SW 1271 (cell line): ENCODE results near the gene PCGF2.

Source experiments
- DNase-seq, 2 experiments: peaks; one replicate each; lab custom pipeline; 2025; lab: John Stamatoyannopoulos, UW

Gene PCGF2

DNA sequence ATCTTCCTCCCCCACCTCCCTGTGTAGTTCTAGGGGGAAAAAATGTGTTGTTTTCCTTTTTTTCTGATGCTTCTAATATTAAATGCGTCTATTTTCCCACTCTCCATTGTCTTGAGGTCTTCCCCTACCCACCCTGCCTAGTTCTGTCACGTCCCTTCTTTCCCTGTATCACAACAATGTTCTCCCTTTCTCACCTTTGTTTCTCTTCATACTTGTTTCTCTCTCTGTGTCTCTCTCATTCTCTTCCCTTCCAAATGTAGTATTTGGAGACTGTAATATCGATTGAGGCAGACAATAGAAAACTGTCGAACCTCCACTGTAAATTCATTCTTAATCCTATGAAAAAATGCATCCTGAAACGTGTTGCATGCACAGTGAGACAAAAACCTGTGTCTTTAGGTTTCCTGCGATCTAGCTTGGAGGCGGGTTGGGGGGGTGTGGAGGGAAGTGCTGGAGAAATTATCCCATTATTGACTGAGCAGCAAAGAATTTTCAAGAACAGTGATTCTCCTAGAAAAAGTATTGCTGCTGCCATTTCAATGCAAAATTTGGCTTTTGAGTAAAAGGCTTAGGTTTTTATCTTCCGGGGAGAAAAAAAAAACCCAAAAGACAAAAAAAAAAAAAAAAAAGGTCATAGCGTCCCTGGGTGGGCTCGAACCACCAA lies 3.1 kb upstream of the PCGF2 start:
- DNase-seq: peak in 1 of 2 experiments; percentile 54

DNA sequence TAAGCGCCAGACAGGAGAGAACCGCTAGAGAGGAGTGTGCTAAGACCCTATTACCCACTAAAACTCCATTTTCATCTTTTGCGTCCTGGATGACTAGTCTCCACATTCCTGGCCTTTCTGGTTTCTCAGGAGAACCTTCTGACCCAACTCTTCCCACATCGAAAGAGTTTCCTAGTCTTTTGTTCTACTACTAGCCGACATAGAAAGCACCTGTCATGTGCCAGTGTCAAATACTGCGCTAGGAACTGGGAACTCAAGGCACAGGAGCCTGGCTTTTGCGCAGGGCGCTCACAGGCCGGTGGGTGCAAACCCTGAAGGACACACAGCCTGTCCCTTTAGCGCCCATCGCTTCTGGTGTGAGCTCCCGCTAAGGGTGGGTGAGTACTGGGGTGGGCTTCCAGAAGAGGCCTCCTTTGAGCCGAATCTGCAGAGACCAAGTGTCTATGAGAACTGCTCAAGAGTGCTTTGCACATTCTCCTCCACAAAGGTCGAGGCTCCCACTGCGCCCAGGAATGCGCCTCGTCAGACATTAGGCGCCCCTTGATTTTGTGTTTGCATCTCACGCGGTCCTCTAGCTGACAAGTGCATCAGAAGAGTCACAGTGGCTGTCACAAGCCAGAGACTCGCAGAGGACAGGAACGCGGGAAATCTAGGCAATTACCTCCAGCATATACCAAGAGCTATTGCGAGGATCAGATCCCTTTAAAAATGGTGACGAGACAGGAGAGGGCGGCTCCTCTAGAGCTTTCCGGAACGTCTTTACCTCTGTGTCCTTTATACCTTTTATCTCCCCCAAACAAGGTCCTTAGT lies 2.4 kb upstream of the PCGF2 start:
- DNase-seq: peak in 1 of 2 experiments; percentile 71

DNA sequence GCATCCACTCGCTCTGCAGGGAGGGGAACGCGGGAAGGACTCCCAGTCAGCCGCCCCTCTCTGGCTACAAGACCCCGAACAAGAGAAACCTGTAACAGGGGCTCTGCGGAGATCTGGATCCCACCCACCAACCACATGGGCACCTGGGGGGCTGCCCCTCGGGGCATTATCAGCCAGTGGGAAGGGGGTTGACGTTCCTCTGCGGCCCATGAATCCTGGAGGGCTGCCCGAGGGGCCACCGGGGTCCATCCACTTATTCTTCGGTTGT lies 1.8 kb upstream of the PCGF2 start:
- no peak for DNase-seq

DNA sequence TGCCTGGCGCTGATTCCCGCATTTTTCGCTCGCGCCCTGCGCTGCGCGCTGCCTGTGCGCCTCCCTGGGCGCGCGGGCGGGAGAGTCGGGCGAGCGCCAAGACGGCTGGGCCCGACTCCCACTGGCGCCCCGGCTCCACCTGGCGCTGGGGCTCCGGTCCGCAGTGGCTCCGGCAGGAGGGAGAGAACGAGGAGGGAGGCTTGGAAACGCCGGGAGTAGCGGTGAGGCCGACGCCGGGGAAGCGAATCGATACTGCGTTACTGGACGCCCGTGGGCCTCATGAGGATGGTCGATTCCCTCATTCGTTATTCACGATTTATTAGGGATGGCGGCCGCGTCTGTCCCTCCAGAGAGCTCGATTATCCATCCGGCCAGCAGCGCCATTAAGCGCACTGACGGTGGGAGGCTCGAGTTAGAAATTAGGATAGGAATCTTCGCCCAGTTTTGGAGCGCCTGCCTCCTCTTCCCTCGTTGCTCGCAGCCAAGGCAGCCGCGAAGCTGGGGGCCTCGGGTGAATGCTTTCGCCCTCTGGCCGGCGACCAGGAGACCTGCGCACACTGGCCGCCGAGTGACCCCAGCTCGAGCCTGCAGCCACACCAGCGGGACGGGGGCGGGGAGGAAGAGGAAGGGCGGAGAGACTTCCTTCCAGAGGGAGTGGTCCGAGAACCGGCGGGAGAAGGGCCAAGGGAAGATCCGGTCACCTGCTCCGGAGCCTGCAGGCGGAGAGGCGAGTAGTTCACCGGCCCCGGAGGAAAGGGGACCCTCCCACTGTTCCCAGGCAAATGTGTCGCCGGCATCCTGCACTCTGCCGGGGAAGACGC lies 1.3 kb upstream of the PCGF2 start:
- DNase-seq: peak; percentile 79 to 87

DNA sequence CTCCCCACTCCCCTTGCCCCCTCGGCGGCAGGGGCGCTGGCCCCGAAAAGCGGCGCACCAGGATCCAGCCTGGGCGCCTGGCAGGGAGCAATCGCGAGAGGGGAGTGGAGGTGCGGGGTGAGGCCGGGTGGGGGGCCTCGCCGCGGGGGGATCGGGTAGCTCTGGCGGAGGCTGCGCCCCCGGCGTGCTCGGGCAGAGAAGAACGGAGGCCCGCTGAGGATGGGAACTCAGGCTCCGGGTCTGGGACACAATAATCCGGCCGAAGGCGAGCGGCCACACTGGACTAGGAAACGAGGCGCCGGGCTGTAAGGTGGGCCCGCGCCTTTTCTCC lies 721 bp upstream of the PCGF2 start:
- DNase-seq: no peak

DNA sequence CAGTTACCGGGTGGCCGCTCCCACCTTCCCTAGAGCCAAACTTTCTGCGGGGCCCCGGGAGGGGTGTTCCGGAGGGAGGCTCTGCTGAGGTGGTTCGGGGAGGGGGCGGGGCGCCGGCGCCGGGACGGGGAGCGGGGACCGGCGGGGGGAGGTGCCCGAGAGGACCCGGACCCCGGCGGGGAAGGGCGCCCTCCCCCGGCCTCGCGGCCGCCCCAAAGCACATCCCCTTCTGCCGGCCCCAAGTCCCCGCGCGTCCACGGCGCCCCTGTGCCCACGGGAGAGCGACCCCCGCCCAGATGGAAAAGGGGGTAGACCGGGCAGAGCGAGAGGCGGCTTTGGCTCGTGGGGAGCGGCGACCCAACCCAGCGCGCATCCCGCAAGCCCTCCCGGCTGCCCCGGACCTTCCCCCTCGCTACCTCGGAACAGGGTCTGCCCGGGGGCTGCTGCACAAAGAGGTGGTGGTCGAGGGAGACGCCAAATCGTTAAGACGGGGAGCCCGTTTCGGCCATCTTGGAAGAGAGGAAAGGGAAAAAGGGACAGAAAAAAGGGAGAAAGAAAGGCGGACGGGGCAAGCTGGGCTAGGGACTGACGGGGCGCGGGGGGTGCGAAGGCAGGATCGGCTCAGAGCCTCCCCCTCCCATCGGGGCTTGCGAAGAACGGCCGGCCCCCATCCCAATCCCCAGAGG lies 530 bp downstream of the PCGF2 start:
- peak in 1 of 2 experiments; percentile 21 for DNase-seq

DNA sequence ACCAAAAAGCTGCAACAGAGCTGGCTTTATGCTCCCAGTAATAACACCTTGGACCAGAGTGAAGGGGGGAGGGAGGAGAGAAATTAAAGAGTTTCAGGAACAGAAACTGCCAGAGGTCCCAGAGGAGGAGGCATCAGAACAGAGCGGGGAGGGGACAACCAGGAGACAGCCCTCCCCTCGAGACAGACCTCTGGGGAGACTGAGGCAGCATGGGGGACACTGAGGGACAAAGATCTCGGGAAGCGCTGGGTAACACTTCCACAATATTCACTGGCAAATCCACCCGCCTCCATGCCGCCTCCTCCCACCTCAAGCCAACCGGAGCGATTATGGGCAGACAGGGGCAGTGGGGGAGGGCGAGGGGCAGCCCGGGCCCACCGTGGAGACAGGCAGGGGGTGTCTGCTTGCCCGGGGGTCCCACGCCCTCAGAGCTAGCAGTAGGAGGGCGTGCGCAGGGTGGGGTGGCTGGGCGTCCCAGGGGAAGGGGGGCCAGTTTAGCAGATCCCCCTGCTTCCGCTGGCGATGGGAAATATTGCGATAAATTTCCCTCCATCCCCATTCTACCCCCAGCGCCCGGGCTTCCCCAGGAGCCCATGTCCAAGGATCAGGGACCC lies 1.2 kb downstream of the PCGF2 start:
- no peak for DNase-seq

DNA sequence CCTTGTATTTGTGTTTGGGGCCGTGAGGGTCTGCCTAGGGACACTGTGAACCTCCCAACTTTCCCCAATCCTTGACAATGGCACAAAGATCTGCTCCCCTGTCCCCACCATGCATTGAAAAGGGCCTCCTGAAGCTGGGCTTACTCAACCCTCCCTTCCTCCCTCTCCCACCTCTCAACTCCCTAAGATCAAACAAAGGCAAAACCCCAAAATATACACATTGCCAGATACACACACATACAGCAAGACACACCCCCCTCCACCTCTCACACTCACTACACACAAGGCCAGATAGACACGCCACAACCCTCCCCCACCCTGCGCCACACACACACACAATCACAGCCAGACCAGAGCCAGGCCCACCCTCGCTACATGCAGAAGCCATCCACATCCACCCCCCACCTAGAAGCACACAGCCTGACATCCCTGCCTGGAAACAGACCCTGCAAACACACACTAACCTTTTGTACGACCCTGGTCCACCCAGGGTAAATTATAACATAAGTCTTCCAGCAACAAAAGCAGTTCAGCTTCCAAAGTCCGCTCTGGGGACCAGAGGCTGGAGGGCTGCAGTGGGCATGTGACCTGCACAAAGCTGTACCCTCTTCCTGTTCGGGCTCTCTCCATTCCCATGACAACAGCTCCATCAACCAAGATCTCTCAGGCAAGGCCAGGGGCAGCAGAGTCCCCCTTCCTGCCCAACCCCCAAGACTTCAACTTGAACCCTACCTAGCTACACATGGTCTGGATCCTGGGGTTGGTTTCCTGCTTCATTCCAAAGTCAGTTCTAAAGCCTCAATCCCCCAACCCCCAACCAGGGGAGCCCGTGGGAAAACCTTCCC lies 1.9 kb downstream of the PCGF2 start:
- no peak for DNase-seq

DNA sequence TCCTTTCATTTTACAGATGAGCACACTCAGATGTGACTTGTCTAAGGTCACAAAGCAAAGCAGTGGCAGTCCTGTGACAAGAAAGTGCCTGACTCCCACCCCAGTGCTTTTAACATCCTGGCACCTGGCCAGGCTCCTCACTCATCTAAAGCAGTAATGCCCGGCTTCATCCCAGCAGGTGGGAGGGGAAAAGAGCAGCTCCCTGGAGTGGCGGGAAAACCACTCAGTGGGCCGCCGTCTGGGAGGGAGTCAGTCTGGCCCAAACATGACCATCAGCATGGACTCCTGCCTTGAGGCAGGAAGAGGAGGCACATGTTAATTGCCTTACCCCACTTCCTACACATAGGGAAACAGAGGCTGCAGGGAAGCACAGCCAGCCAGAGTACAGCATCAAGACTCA lies 2.6 kb downstream of the PCGF2 start:
- DNase-seq: no peak

DNA sequence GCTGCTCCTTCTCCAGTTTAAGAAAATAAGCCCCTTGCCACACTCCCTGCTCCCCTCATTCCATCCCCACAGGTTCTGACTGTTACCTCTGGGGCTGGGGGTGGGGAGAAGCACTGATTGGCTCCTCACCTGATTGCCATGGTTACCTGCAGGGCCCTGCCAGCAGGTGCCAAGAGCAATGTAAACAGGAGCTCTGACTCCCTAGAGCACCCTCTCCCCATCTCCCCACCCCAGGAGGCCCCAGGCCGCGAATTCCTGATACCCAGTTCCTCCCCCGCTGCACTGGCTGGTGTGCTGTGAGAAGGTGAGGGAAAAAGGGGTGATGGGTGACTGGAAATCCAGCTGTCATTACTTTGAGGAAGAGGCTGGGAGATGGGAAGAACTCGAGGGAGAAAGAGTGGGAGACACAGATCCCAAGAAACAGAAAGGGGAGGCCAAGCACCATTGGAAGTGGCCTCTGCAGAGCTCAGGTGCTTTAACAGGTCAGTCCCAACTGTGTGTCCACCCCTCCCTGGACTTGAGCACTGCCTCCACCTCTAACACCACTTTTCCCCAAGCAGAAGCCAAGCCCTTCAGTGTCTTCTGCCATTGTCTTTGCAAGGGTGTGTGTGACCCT lies 4.5 kb downstream of the PCGF2 start:
- DNase-seq: no peak

DNA sequence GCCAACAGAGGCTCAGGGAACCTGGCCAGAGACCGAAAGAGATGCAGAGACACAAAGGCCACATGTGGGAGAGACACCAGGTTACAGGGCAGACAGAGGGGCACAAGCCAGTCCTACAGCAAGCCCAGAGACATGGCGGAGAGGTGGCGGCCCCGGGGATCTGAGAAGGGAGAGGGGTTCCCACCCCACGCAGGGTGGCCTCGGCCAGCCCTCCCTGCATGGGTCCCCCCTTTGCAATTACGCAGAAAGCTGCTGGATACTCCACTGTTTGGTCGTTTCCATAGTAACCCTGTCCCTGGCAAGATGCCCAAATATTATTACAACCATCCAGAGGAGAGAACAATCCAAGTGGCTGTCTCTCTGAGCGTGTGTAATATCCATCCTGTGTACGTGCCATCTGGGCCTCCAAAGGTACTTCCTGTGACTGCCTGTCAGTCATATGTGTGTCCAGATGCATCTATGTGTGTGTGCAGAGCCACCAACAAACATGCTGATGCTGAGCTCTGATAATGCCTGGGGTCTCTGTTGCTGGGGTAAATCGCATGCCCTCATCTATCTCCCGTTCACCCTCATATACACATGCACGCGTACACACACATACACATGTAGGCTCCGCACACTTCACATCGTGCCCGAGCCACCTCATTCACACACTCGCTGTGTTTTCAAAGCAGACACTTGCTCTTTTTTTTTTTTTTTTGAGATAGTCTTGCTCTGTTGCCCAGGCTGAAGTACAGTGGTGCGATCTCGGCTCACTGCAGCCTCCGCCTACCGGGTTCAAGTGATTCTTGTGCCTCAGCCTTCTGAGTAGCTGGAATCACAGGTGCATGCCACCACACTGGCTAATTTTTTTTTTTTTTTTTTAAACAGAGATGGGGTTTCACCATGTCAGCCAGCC lies 5.5 kb downstream of the PCGF2 start:
- peak in 1 of 2 experiments; percentile 37 for DNase-seq

DNA sequence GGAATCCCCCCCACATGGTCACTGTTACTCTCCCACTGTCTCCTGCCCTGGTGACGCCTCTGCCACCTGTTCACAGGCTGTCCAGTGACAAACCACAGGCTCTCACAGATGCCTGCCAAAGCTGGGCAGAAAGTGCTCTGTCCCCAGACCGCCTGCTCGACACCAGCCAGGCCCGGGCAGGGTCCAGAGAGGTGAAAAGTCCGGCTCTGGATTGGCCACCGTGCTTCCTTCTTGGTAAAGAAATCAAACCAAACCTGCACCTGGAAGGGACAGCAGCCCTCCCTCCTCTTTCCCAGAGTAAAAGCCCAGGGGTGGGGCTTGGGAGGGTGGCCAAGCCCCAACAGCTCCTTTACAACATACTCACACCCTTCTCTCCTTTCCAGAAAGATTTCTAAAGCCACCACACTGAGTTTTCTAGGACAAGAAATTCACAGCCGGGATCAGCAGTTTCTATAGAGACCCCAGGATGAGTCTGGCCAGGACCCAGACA lies 6.2 kb downstream of the PCGF2 start:
- DNase-seq: no peak

DNA sequence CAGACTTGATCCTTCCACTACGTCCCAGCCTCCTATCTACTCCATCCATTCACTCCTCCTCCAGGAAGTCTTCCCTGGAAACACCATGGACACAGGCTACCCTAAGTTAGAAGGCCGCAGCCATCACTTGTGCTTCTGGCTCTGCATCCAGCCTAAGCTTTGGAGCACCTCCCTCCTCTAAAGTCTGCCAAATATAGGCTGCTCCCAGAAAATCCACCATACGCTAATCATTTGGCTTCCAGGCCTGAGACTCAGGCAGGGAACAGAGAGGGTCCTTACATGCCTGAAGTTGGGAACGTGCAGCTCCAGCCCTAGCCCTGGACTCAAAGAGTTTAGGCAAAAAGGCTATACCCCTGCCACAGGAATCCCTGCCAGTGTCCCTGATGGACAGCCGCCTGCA lies 6.7 kb downstream of the PCGF2 start:
- DNase-seq: no peak

DNA sequence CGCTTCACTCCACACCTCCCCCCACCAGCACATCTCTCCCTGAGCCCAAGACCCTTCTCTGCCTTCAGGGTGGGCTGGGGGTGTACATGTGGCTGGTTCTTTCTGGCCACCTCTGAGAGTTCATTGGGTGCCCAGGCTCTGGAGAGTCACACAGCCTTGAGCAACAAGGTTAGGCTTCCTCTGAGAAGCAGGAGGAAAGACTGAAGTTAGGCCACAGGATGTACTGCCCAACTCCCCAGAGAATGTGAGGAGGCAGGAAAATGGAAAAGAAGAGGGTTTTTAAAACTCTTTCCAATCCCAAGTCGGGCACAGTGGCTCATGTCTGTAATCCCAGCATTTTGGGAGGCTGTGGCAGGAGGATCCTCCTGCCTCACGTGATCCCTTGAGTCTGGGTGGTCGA lies 7.3 kb downstream of the PCGF2 start:
- no peak for DNase-seq

DNA sequence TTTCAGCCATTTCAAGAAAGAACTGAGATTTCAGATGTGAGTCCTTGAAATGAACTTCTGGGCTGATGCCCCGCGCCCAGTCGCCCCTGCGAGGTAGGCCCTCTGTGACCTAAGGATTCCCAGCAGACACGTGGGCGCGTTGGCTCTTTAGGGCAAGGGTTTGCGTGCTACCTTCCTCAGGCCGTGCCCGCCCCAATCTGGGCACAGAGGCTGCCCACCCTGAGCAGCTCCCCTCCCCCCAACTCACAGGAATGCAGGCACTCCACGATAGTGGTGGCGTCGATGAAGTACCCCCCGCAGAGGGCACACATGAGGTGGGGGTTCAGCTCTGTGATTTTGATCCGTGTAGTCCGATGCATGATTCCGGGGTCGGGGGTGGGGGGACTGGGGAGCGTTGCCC lies 8.1 kb downstream of the PCGF2 start:
- DNase-seq: no peak

DNA sequence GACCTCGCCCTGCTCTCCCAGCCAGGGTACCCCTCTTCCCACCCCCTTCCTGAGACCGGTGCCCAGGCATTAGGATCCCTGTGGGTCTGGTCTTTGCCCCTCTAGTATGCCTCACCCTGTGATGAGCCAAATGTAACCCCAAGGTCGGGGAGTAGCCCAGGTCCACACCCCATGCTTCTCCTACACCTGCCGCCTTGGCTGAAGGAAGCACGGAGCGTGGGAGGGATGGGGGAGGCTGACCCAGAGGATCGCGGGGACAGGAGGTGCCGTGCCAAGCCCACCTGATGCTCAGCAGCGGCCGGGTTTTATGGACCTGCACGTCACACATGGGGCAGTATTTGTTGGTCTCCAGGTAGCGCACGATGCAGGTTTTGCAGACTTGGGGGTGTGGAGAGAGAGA lies 8.8 kb downstream of the PCGF2 start:
- no peak for DNase-seq

DNA sequence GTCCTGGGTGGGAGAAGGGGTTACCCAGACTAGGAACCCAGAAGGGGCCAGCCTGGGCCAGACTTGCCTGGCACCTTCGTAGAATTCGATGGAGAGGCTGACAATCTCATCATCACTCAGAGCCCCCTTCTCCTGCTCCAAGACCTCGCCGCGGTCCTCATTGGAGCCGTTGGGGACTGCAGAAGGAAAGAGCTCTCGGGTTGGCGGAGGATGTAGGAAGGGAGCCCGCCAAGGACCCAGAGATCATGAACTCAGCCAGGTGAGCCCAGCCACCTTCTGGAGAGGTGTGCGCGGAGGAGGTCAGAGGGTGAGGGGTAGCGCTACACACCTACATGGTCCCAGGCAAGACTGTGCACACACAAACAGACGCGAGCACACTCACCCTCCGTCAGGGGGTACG lies 9.4 kb downstream of the PCGF2 start:
- DNase-seq: no peak

DNA sequence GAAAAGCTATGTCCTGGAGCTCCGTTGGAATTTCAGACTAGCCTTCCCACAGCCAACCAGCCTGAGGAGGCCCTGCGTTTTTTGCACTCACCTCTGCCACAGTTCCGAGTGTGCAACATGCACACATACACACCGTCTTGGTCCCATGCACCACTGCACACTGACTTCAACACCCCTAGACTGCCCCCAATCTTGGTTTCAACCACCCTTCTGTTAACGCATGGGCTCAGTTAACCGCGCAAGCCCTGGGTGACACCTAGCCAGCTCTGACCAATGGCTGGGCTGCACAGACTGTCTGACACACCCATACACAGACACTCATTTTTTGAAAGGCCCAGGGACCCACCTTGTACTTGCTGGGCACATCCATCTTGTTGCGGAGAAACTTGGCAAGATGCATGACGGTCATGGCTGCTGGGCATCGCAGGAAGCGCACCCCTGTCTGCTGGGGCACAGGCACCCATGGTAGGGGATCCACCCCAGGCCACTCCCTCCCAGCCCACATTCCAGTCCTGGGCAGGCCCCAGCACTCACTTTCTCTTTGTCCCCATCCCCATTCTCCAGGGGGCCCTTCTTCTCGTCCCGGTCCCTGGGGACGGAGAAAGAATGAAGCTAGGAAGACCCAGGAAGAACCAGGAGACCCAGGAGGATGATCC lies 10.0 kb downstream of the PCGF2 start:
- no peak for DNase-seq
